GM21360 (cell line): ENCODE data around the gene FOCAD.

Experiments used
- ATAC-seq: cut with Tn5 transposase; IDR thresholded peaks from one replicate; pipeline ENCODE4 v1.9.1; 2021; ENCODE audit warnings: mild to moderate bottlenecking, moderate library complexity; ENCODE audit not compliant: unreplicated experiment

FOCAD gene

DNA sequence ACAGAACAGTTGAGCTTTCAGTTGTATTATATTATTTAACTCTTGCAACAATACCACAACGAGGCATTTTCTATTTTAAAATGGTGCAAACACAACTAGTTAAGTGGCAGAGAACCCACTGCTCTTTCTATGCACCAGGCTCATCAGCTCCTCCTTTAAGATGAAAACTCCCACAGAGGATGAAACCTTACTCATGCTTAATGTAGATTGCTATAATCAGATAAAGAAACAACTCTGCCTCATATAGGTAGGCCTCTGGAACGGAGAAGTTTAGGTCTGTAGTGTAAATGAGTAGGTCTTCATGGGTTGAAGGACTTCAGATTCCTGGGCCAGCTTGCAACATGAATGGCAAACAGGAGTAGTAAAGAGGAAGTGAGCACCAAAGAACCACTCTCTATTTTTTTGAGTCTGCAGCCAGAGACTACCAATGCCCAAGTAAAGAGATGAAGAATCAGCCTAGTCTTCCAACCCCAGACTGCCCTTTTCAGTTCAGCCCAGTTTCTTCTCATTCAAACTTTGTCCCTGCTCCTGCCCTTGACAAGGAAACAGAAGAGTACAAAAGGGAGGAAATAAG, 313.5 kb downstream of the FOCAD start:
- peak; percentile 80 for ATAC-seq

DNA sequence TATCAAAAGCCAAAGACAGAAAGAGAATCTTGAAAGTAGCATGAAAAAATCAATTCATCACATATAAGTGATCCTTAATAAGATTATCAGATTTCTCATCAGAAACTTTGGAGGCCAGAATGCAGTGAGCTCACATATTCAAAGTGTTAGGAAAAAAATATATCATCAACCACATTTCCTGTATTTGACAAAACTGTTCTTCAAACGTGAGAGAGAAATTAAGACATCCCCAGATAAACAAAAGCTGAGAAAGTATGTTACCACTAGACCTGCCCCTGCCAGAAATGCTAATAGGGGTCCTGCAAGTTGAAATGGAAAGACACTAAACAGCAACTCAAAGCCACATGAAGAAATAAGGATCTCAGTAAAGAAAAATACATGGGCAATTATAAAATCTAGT, 317.5 kb downstream of the FOCAD start:
- ATAC-seq = no peak

DNA sequence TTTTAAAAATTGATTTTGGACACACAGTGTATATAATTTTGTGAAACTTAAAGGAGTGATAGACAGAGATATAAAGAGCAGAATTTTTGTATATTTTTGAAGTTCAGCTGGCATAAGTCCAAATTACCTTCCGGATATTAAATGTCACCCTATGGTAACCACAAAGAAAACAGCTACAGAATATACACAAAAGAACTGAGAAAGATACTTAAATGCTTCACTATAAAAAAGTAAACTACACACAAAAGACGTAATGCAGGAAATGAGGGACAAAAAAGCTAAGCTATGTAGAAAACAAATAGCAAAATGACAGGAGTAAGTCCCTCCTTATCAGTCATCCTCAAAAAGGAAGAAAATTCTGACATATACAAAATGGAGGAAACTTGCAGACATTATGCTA, 318.0 kb downstream of the FOCAD start:
- ATAC-seq = no peak

DNA sequence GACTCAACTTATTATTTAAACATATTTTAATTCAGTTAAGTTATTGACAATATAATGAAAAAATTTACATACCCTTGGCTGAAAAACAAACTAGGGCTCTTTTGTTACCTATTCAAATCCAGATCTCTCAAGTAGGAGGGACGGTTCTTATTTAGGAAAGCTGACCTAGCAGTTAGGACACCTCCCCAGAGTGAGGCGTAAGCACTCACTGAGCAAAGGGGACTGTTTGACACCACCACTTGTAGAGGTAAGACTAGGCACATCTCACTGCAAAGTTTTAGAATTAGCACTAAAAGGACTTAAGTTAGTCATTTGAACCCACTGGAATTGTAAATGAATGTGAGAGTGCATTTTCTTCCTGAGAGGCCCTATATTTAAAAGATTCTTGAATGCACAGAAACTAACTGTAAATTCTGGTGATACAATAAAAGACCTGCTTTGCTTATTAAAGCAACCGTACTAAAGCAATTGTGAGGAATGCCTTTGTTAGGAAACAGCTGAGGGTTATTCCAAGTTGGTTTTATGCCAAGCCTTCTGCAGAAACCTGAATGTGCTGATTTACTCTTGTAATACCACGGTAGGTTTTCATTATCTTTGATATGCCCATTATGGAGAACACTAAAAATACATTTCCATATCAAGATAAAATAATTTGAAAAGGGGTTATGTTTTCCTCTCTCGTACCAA, 331.2 kb downstream of the FOCAD start:
- no peak for ATAC-seq

DNA sequence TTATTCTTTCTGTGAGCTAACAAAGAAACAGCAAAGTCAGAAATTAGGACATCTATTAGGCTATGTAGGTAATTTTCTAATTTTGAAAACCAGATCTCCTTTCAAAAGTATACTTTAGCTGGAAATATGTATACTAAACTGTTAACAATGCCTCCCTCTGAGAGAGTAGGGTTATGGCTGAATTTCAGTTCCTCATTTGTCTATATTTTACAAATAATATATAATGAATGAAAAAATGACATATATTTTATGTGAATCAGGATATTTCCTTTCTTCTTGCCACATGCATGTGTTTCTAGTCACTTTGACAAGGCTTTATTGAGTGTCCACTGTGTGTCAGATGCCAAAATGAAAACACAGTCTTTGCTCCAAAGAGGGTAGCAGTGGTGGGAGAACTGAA, 331.9 kb downstream of the FOCAD start:
- peak; percentile 54 for ATAC-seq

DNA sequence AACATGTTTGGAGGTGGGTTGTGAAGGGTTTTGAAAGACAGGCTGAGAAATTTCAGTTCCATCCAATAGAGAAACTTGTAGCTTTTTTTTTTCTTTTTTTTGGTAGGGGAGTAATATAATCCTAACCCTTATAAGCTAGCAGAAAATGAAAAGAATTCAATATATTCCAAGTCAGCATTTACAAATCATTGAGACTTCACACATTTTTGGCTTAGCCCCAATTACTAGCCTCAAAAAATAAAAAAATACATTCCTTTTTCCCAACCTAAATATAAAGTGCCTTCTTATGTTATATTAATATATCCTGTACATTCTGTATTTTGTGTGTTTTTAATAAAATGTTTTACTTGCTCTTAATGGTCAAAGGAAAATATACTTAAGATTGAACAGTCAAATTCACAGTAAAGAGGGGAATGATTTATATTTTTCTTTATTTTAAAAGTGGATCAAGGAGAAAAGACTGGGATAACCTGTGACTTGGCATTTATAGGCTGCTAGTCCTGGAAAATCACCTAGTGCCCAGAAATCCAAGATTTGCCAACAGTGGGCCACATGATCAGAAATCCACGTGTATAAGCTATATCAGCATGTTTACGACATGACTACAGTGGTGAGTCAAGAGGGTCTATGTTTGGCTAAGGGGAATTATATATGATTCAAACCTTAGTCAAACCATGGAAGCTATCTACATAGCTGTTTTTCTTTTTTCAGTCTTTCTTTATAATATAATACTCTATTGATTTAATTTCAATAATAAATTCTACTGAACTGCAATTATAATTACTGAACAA, 332.8 kb downstream of the FOCAD start:
- no peak for ATAC-seq

DNA sequence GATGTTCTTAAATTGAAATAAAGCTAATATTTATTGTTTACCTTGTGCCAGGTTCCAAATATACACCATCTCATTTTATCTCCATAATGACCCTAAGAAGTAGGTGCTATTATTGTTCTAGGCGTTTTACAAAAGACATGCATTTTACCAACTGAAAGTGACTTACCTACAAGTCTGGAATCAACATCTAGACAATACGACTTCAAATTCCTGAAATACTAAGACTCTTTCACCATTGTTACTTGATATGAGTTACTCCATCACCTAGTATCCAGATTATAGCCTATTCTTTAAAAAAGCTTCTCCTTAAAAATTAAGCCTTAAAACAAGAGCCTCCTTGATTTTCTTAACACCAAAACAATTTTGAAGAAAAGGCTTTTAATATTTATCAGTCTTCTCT, 334.1 kb downstream of the FOCAD start:
- ATAC-seq = no peak

DNA sequence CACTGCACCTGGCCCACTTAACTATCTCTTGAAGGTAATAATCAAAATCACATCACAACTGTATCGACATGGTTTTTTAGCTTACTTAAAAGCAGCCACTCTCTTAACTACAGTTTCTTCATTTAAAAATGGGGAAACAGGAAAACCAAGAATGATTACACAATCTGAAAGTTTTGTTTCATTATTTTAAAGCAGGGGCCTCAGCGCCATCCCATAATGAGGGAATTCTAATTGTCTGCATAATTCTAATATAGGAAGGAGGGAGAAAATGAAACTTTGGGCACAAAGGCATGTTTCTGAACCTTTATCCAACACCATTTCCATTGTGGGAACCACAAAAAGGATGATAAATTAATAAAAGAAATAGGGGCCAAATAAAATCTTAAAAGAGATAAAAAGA, 339.8 kb downstream of the FOCAD start:
- no peak for ATAC-seq

DNA sequence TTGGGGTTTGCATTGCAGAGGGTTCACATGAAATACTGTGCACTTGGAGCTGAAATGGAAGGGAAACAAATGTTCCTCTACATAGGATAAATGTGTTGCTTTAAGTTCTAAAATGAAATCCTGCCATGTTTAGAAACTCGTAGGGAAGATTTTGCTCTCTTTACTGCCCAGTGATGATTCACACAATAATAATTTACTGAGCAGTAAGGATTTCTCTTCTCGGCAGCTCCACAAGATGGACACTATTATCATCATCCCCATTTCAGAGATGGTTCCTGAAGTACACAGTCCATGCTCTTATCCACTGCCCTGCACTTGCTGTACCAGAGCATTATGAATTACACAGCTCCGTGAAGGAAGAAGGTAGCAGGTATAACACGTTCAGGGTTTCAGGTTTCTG, 343.2 kb downstream of the FOCAD start:
- ATAC-seq = no peak

DNA sequence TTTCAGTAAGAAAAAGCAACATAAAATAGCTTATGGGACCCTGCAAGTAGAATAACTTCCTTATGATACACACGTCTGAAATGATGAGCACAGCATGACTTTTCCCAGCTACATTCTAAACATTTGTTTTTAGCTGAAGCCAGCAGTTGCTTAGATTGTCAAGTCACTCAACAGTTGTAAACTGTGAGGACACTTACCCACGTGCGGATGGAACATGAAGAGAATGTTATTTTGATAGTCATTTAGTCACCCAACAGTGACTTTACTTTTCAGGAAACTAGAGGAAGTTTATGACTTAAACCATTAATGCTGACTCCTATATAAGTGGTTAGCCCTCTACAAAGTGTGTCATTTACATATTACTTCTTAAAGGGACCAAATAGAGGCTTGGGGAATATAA, 344.4 kb downstream of the FOCAD start:
- no peak for ATAC-seq

DNA sequence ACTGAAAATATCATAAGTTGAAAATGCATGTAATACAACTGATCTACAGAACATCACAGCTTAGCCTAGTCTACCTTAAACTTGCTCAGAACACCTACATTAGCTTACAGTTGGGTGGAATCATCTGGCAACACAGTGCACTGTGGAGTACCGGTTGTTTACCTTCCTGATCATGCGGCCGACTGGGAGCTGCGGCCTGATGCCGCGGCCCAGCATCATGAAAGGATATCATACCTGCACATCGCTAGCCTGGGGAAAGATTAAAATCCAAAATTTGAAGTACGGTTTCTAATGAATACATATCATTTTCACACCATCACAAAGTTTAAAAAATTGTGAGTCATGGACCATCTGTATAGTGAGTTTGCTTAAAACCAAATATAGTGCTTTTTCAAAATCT, 345.6 kb downstream of the FOCAD start:
- no peak for ATAC-seq

DNA sequence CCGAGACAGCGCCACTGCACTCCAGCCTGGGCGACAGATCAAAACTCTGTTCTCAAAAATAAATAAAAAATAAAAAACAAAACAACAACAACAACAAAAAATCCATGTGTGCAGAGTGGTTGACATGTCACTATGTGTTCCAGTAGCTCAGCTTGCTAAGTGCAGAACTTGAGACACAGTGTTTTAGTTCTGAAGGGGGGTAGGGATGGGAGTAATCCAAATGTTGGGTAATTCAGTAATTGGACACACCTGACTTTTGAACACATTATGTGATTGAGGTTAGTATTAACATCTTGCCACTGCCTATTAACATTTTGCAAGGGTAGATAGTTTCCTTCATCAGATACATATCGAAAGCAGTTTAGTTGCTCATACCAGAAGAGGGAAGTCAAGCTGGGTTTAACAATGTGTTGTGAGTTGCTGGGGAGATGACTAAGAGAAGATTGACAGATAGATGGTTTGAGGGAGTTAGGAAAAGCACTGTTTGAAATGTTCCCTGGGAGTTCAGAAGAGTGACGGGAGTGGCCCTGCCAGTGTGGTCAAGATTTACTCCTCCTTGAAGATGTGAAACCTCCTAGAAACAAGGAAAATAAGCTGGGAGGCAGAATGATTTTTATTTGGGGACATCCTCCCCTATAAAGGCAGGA, 346.5 kb downstream of the FOCAD start:
- ATAC-seq = peak; percentile 76

DNA sequence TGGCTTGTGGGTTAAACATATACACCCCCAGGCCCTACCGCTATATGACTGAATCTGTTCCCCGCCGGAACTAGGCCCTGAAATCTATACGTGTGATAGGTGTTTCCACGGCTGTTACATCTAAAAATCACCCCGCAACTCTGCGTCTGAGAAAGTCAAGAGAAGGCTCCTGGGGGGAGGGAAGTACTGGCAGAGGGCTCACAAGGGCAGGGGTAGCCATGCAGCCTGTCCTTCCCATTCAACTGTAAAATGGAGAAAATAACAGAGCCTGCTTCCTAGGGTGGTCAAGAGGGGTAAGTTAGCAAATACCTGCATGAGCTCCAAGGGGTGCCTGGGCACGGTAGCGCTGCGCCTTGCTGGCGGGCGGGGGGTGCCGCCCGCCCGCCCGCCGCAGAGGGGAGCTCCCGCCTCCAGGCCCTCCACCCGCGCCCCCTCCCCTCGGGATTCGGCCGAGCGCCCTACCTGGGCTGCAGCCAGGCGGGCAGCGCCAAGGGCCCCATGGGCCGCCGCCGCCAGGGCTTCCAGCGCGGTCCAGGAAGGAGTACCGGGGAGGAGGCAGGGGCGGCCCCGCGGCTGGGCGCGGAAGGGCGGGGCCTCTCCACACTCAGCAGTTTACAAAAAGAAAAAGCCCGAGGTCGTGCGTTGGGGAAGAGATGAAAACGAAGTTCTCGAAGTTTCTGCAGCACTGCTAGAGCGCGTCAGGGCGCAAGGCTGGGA, 347.2 kb downstream of the FOCAD start, which contains the start of gene HACD4:
HACD4 (minus strand) TSS at position 550 of the 717 bp plus-strand sequence; CDS start at position 500, 50 bp downstream.
- peak; percentile 63 for ATAC-seq

DNA sequence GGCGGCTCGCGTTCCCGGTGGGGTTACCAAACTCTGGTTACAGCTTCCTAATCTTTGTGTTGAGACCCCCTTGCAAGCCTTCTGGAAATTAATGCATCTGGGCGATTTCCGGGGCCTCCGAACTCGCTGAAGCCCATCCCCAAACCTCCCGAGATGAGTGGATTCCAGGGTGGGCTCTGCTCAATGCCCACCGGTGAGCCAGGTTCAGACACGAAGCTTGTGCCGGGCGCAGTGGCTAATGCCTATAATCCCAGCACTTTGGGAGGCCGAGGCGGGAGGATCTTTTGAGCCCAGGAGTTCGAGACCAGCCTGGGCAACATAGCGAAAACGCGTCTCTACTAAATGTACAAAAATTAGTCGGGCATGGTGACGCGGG, 347.7 kb downstream of the FOCAD start:
- ATAC-seq = no peak

DNA sequence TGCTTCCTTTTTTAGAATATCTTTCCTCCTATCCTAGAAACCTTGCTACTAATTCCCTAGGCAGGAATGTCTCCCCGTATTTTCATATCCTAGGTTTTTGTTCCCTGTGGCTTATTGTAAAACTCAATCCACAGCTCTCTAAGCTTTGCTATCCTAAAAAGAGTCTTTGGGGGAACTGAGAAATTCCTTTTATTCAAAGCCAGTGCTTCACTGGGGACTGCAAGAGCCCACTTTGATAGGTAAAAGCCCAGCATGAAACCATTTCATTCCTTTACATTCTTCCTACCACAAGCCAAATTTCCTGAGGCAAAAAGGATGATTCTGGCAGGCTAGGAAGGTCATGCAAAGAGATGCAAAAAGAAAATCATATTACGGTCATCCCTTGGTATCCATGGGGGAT, 353.2 kb downstream of the FOCAD start:
- ATAC-seq = no peak

DNA sequence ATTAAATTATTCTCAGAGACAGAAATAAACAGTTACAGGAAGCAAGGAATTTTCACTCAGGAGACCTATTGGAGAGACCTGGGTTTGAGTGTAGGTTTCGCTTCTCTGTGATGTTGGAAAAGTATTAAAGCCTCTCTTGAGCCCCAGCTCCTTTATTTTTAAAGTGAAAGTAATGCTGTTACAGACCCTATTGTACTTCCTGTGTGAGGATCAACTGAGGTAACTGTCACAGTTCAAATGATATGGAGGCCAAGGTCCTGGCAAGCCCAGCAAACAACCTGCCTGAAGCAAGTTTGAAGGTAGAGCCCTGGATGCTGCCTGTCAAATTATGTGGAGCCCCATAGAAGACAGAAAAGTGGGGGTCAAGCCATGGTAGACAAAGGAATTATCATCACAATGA, 355.2 kb downstream of the FOCAD start:
- no peak for ATAC-seq

DNA sequence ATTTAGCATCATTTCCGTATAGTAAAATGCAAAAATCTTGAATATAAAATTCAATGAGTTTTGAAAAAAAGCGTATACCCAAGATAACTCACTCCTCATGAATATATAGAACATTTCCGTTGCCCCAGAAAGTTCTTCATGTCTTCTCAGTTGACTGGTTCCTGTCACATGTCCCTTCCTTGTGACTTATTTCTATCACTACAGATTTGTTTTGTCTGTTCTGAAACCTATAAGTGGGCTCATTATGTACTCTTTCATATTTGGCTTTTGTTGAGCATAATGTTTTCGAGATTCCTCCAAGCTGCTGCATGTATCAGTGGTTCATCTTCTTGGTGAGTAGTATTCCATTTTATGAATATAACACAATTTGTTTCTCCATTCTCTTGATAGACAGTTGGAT, 358.4 kb downstream of the FOCAD start:
- ATAC-seq = no peak

DNA sequence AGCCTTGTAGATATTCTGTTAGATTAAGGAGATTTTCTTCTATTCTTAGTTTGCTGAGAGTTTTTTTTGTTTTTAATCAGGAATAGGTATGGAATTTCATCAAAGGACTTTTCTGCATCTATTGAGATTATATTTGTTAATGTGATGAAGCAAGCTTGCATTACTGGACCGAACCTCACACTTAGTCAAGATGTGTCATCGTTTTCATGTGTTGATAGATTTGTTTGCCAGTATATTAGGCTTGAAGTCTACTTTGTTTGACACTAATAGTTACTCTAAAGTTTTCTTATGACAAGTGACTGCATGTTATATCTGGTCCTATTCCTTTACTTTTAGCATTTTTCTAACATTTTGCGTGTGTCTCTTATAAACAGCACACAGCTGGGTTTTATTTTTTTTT, 359.8 kb downstream of the FOCAD start:
- ATAC-seq = no peak
